ENCODE data around the gene HJURP. TPM values are rescaled to one million over a fixed set of nuclear protein-coding genes. Genes with fewer than 3 reads are reported as not detected.
"Not testable (repeated sequence)": the region's sequence is repeated elsewhere in the genome, so short reads cannot be mapped to it uniquely, and the experiment has no call there.

HJURP gene
- total RNA-seq, 5 donors from 2014 or later (not counting 1 experiment from before 2014, with no cell fraction given): 0.33 to 1.7 (median 1.1) TPM

DNA sequence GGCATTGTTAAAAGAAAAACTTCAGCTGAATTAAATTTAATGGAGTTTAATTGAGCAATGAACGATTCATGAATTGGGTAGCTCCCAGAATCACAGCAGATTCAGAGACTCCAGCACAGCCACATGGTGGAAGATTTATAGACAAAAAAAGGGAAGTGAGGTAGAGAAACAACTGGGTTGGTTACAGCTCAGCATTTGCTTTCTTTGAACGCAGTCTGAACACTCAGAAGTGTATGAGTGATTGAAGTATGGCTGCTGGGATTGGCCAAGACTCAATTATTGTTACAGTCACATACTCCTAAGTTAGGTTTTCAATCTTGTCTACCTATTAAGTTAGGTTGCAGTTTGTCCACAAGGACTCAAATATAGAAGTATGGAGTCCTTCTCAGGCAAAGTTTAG, 17.8 kb upstream of the HJURP start:
- ATAC-seq (replicated peaks in 1 of 4); H3K27me3 ChIP-seq (replicated peaks in 1 of 2; ENCODE audit: control insufficient read depth in 2 of 2, extremely low read depth in 1 of 2, insufficient read depth in 2 of 2, low read length in 1 of 2); H3K4me3 ChIP-seq (ENCODE audit: control insufficient read depth in 1 of 2, extremely low read depth in 1 of 2, low read length in 1 of 2); DNase-seq; H3K4me3 Mint-ChIP-seq; H3K9me3 ChIP-seq; H3K36me3 Mint-ChIP-seq; H3K27ac Mint-ChIP-seq; H3K4me1 ChIP-seq (ENCODE audit: control insufficient read depth in 1 of 2, extremely low read depth in 1 of 2, insufficient read depth in 2 of 2, low read length in 2 of 2); CTCF ChIA-PET; POLR2A ChIA-PET; H3K36me3 ChIP-seq (ENCODE audit: control insufficient read depth in 2 of 2, extremely low read depth in 1 of 2, insufficient read depth in 1 of 2, low read length in 1 of 2); H3K27ac ChIP-seq (ENCODE audit: low read length): not testable (repeated sequence)
- Mint-ChIP-seq H3K27me3 (peaks cover 39 to 44% of the 10 kb centered on the region in 2 donors), H3K4me1 (peaks cover 8 to 13% (median 9%) of the 10 kb centered on the region in 3 donors), H3K9me3 (peaks cover 0 to 17% (median 14%) of the 10 kb centered on the region in 3 donors)
- WGBS (ENCODE audit: insufficient coverage): 0% methylated on average over 2 of the region's 2 CpGs

DNA sequence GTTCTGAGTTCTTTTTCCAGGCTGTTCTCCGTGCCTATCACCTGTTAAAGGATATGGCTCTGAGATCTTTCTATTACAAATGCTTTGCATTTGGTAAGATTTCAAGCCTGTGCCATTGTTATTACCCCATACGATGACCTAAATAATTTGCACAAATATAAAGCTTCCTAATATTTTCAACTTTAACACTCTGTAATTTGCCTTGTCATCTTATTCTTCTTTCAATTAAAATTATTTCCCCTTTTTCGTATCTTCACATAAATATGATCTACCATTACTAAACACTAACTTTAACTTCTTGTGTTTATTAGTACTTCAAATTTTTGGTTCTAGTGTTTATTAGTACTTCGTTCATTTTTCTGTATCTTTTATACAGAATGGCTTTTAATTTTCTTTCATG, 17.1 kb upstream of the HJURP start:
- H3K4me3 ChIP-seq (ENCODE audit: control insufficient read depth in 1 of 2, extremely low read depth in 1 of 2, low read length in 1 of 2): no peak overlapping the region
- POLR2A ChIA-PET: no interaction called here
- H3K36me3 ChIP-seq (ENCODE audit: control insufficient read depth in 2 of 2, extremely low read depth in 1 of 2, insufficient read depth in 1 of 2, low read length in 1 of 2): no peaks in the 10 kb centered on the region
- Mint-ChIP-seq H3K9me3 (peaks cover 0 to 18% (median 13%) of the 10 kb centered on the region in 3 donors), H3K27ac (no peak overlapping the region), H3K4me1 (peaks cover 9 to 14% (median 9%) of the 10 kb centered on the region in 3 donors), H3K4me3 (no peak overlapping the region), H3K27me3 (peaks cover 38 to 43% of the 10 kb centered on the region in 2 donors), H3K36me3 (peaks cover 5% of the 10 kb centered on the region)
- peaks cover 0 to 8% of the 10 kb centered on the region in 2 experiments for H3K27me3 ChIP-seq (replicated peaks in 1 of 2; ENCODE audit: control insufficient read depth in 2 of 2, extremely low read depth in 1 of 2, insufficient read depth in 2 of 2, low read length in 1 of 2)
- no peak for ATAC-seq (replicated peaks in 1 of 4)
- CTCF ChIA-PET: no interaction called here
- DNase-seq: no peak
- H3K9me3 ChIP-seq: peaks cover 3% of the 10 kb centered on the region
- peaks cover 0 to 7% of the 10 kb centered on the region in 2 experiments for H3K4me1 ChIP-seq (ENCODE audit: control insufficient read depth in 1 of 2, extremely low read depth in 1 of 2, insufficient read depth in 2 of 2, low read length in 2 of 2)
- WGBS (ENCODE audit: insufficient coverage): 50% methylated on average over 1 of the region's 4 CpGs
- H3K27ac ChIP-seq (ENCODE audit: low read length): no peak overlapping the region

DNA sequence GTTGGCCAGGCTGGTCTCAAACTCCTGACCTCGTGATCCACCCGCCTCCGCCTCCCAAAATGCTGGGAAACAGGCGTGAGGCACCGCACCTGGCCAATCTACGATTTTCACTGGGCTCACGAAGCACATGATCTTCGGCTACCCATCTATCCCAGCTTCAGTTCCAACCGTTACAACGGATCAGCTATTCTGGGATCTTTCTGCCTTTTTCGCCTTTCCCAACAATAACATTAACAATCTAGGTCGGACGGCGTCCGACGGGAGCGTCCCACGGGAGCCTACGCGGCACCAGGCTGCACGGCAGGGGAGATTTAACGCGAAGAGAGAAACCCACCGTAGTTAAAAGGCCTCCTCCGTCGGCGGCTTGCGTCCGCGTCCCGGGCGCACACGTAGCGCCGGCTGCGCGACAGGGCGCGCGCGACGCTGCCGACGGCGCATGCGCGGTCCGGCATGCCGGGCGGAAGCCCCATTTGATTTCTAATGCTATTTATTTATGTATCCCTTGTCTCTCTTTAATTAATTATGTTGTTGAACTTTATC, 13.7 kb upstream of the HJURP start, which contains the start of gene MSL3B:
Gene MSL3B (minus strand): TSS at position 394 of the 540 bp plus-strand sequence.
- Histone ChIP-seq H3K4me1 (ENCODE audit: control insufficient read depth in 1 of 2, extremely low read depth in 1 of 2, insufficient read depth in 2 of 2, low read length in 2 of 2) (peaks cover 0 to 7% of the 10 kb centered on the region in 2 experiments), H3K27ac (ENCODE audit: low read length) (peak within 1 kb of the TSS; percentile 56), H3K27me3 (replicated peaks in 1 of 2; ENCODE audit: control insufficient read depth in 2 of 2, extremely low read depth in 1 of 2, insufficient read depth in 2 of 2, low read length in 1 of 2) (peaks cover 0 to 4% of the 10 kb centered on the region in 2 experiments), H3K4me3 (ENCODE audit: control insufficient read depth in 1 of 2, extremely low read depth in 1 of 2, low read length in 1 of 2) (peak within 1 kb of the TSS; percentile 67 to 84), H3K36me3 (ENCODE audit: control insufficient read depth in 2 of 2, extremely low read depth in 1 of 2, insufficient read depth in 1 of 2, low read length in 1 of 2) (no peaks in the 10 kb centered on the region), H3K9me3 (peaks cover 3% of the 10 kb centered on the region)
- Mint-ChIP-seq H3K27me3 (peaks cover 18 to 27% of the 10 kb centered on the region in 2 donors), H3K4me1 (peaks cover 9 to 14% (median 9%) of the 10 kb centered on the region in 3 donors), H3K4me3 (peak within 1 kb of the TSS; percentile 86 to 87 (median 86)), H3K27ac (peak within 1 kb of the TSS; percentile 73 to 79), H3K36me3 (peaks cover 5% of the 10 kb centered on the region), H3K9me3 (peaks cover 3 to 24% (median 5%) of the 10 kb centered on the region in 3 donors)
- peak; percentile 83 to 93 (median 86) for ATAC-seq (replicated peaks in 1 of 4)
- WGBS (ENCODE audit: insufficient coverage): 13% methylated on average over 40 of the region's 50 CpGs
- CTCF ChIA-PET: interaction anchor here in 1 of 2 donors (1.3 kb wide), 1 partner anchor 11 kb away, joined by 4 read pairs; no protein-coding TSS in a partner anchor
- peak; percentile 18 to 85 (median 48) for DNase-seq
- POLR2A ChIA-PET: interaction anchor here in 1 of 2 donors (0.7 kb wide), 1 partner anchor 46 kb away, joined by 4 read pairs; no protein-coding TSS in a partner anchor

DNA sequence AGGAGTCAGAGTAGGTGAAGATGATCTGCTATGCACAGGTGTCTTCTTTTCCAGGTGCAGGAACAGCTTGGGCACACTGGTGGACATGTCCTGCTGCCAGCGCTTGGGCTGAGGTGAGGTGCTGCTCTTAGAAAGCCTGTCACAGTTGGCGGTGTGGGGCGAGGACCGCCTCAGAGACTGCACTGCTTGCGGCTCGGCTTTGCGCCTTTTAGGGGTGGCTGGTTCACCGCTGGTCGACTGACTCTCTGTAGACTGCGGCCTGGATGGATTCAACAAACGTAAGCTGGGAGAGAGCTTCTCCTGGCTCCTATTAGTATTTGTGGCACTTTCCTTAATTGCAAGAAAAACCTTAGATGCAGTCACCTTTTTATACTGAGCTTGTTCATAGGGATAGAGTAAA, 12.1 kb upstream of the HJURP start:
- H3K27me3 Mint-ChIP-seq: peaks cover 5 to 16% of the 10 kb centered on the region in 2 donors
- ChIA-PET CTCF (no interaction called here), POLR2A (no interaction called here)
- peaks cover 9 to 14% (median 9%) of the 10 kb centered on the region in 3 donors for H3K4me1 Mint-ChIP-seq
- peaks cover 3 to 24% (median 5%) of the 10 kb centered on the region in 3 donors for H3K9me3 Mint-ChIP-seq
- 100% methylated on average over 7 of the region's 11 CpGs for WGBS (ENCODE audit: insufficient coverage)
- no peak overlapping the region for H3K4me3 ChIP-seq (ENCODE audit: control insufficient read depth in 1 of 2, extremely low read depth in 1 of 2, low read length in 1 of 2)
- no peak overlapping the region for H3K4me3 Mint-ChIP-seq
- ATAC-seq (replicated peaks in 1 of 4) (no peak), DNase-seq (no peak)
- H3K27me3 ChIP-seq (replicated peaks in 1 of 2; ENCODE audit: control insufficient read depth in 2 of 2, extremely low read depth in 1 of 2, insufficient read depth in 2 of 2, low read length in 1 of 2): peaks cover 0 to 4% of the 10 kb centered on the region in 2 experiments
- no peak overlapping the region for H3K27ac ChIP-seq (ENCODE audit: low read length)
- H3K4me1 ChIP-seq (ENCODE audit: control insufficient read depth in 1 of 2, extremely low read depth in 1 of 2, insufficient read depth in 2 of 2, low read length in 2 of 2): peaks cover 0 to 7% of the 10 kb centered on the region in 2 experiments
- peaks cover 14% of the 10 kb centered on the region for H3K36me3 Mint-ChIP-seq
- H3K9me3 ChIP-seq: peaks cover 3% of the 10 kb centered on the region
- no peak overlapping the region for H3K27ac Mint-ChIP-seq
- H3K36me3 ChIP-seq (ENCODE audit: control insufficient read depth in 2 of 2, extremely low read depth in 1 of 2, insufficient read depth in 1 of 2, low read length in 1 of 2): no peaks in the 10 kb centered on the region

DNA sequence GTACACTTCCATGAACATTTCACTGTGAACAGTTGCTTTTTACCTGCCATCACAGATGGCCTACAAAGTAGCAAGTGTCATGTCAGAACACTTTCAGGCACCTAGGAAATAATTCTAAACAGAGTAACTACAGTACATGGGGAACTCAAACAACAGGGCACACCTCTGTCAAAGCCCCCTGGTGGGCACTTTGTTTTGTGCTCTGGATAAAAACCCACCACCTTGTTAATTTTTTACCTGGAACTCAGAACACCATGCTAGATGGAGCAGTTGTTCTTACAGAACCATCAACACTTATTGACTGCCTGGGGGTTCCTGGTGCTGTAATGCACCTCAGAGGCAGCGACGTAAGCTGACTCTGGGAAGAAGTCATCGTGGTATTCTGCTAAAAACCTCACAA, 11.5 kb upstream of the HJURP start:
- no peak overlapping the region for H3K4me3 Mint-ChIP-seq
- ATAC-seq (replicated peaks in 1 of 4): no peak
- H3K9me3 Mint-ChIP-seq: peaks cover 3 to 24% (median 5%) of the 10 kb centered on the region in 3 donors
- POLR2A ChIA-PET: no interaction called here
- Histone ChIP-seq H3K27ac (ENCODE audit: low read length) (no peak overlapping the region), H3K4me3 (ENCODE audit: control insufficient read depth in 1 of 2, extremely low read depth in 1 of 2, low read length in 1 of 2) (no peak overlapping the region), H3K36me3 (ENCODE audit: control insufficient read depth in 2 of 2, extremely low read depth in 1 of 2, insufficient read depth in 1 of 2, low read length in 1 of 2) (no peaks in the 10 kb centered on the region), H3K9me3 (peaks cover 3% of the 10 kb centered on the region), H3K27me3 (replicated peaks in 1 of 2; ENCODE audit: control insufficient read depth in 2 of 2, extremely low read depth in 1 of 2, insufficient read depth in 2 of 2, low read length in 1 of 2) (peaks cover 0 to 4% of the 10 kb centered on the region in 2 experiments), H3K4me1 (ENCODE audit: control insufficient read depth in 1 of 2, extremely low read depth in 1 of 2, insufficient read depth in 2 of 2, low read length in 2 of 2) (peaks cover 0 to 7% of the 10 kb centered on the region in 2 experiments)
- H3K27ac Mint-ChIP-seq: no peak overlapping the region
- CTCF ChIA-PET: no interaction called here
- 41% methylated on average over 3 of the region's 3 CpGs for WGBS (ENCODE audit: insufficient coverage)
- H3K36me3 Mint-ChIP-seq: peaks cover 14% of the 10 kb centered on the region
- peaks cover 9 to 14% (median 9%) of the 10 kb centered on the region in 3 donors for H3K4me1 Mint-ChIP-seq
- DNase-seq: peak in 1 of 35 experiments; percentile 8
- H3K27me3 Mint-ChIP-seq: peaks cover 5 to 13% of the 10 kb centered on the region in 2 donors

DNA sequence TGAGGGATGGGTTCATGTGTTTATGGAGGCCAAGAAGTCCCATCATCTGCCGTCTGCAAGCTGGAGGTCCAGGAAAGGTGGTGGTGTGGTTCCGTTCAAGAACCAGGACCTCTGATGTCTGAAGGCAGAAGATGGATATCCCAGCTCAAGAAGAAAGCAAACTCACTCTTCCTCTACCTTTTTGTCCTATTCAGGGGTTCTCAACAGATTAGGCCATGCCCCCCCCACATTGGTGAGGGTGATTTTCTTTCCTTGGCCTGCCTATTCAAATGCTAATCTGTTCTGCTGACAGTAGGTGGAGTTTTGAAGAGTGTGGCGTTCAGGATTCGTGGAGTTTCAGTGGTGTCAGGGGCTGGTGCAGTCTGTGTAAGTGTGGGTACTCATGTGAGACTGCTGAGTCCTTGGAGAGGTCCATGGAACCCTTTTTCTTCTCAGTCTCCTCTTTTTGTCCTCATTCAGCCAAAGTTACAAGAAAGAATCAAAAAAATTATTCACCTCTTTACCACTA, 8.0 kb upstream of the HJURP start:
- no peak for DNase-seq
- H3K36me3 Mint-ChIP-seq: peaks cover 14% of the 10 kb centered on the region
- Histone ChIP-seq H3K4me1 (ENCODE audit: control insufficient read depth in 1 of 2, extremely low read depth in 1 of 2, insufficient read depth in 2 of 2, low read length in 2 of 2) (peaks cover 0 to 5% of the 10 kb centered on the region in 2 experiments), H3K27me3 (replicated peaks in 1 of 2; ENCODE audit: control insufficient read depth in 2 of 2, extremely low read depth in 1 of 2, insufficient read depth in 2 of 2, low read length in 1 of 2) (no peaks in the 10 kb centered on the region), H3K9me3 (no peaks in the 10 kb centered on the region), H3K27ac (ENCODE audit: low read length) (no peak overlapping the region), H3K36me3 (ENCODE audit: control insufficient read depth in 2 of 2, extremely low read depth in 1 of 2, insufficient read depth in 1 of 2, low read length in 1 of 2) (no peaks in the 10 kb centered on the region), H3K4me3 (ENCODE audit: control insufficient read depth in 1 of 2, extremely low read depth in 1 of 2, low read length in 1 of 2) (no peak overlapping the region)
- no peak overlapping the region for H3K27ac Mint-ChIP-seq
- peaks cover 0 to 2% of the 10 kb centered on the region in 2 donors for H3K27me3 Mint-ChIP-seq
- CTCF ChIA-PET: no interaction called here
- WGBS (ENCODE audit: insufficient coverage): no CpG with 5 or more reads among the region's 4 CpGs
- no peak for ATAC-seq (replicated peaks in 1 of 4)
- peaks cover 0 to 15% (median 3%) of the 10 kb centered on the region in 3 donors for H3K9me3 Mint-ChIP-seq
- H3K4me3 Mint-ChIP-seq: no peak overlapping the region
- POLR2A ChIA-PET: no interaction called here
- H3K4me1 Mint-ChIP-seq: peaks cover 0 to 9% (median 5%) of the 10 kb centered on the region in 3 donors

Measured in T-cell (primary cell).